ENCODE measurements around the gene FBXO3. TPM values are rescaled to one million over a fixed set of nuclear protein-coding genes. Genes with fewer than 3 reads are reported as not detected.
A peak's percentile ranks its signal among the peaks of the same experiment; 100 is the strongest.

The FBXO3 gene
- total RNA-seq, 2 donors from 2014 or later, result 12.8 to 15.0 TPM

DNA sequence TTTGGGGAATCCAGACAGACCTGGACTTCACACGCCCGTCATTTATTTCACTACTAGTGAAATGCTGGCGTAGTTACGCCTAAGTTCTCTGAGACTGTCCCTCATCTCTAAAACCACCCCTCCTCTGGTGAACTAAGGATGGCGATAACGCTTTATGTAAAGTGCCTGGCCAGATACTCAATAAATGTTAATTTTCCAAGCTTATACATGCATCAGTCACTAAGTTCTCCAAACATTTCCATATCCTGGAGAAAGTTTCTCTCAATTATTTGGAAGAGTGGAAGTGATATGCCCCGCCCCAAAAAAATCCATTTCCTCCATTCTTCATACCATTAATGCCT lies 1.1 kb upstream of the FBXO3 start:
- H3K27me3 Mint-ChIP-seq (ENCODE audit: insufficient read depth), result peaks cover 37% of the 10 kb centered on the region

GRCh38 chr11:33774736-33775466 lies 581 bp upstream of the FBXO3 start:
- Histone ChIP-seq H3K9ac (ENCODE audit: extremely low read depth, low read length, poor library complexity, severe bottlenecking) (peak overlapping the region; percentile 54), H3K4me3 (ENCODE audit: low read length) (peak overlapping the region; percentile 93), H3K9me3 (ENCODE audit: control insufficient read depth, low read length) (no peaks in the 10 kb centered on the region), H3K27me3 (ENCODE audit: control insufficient read depth, insufficient read depth, low read length, poor library complexity, severe bottlenecking) (peaks cover 35% of the 10 kb centered on the region), H3K4me1 (ENCODE audit: control insufficient read depth, insufficient read depth, low read length) (peaks cover 5% of the 10 kb centered on the region), H3K36me3 (ENCODE audit: control insufficient read depth, insufficient read depth, low read length) (no peaks in the 10 kb centered on the region), H3K27ac (ENCODE audit: low read depth, low read length) (no peak overlapping the region)
- H3K27ac Mint-ChIP-seq, result peak overlapping the region; percentile 33
- H3K36me3 Mint-ChIP-seq (ENCODE audit: low read depth), result no peaks in the 10 kb centered on the region
- TF ChIP-seq, protein P1, sequence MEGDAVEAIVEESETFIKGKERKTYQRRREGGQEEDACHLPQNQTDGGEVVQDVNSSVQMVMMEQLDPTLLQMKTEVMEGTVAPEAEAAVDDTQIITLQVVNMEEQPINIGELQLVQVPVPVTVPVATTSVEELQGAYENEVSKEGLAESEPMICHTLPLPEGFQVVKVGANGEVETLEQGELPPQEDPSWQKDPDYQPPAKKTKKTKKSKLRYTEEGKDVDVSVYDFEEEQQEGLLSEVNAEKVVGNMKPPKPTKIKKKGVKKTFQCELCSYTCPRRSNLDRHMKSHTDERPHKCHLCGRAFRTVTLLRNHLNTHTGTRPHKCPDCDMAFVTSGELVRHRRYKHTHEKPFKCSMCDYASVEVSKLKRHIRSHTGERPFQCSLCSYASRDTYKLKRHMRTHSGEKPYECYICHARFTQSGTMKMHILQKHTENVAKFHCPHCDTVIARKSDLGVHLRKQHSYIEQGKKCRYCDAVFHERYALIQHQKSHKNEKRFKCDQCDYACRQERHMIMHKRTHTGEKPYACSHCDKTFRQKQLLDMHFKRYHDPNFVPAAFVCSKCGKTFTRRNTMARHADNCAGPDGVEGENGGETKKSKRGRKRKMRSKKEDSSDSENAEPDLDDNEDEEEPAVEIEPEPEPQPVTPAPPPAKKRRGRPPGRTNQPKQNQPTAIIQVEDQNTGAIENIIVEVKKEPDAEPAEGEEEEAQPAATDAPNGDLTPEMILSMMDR (conservative IDR thresholded peaks at IDR 0.05), result no peak
- H3K4me1 Mint-ChIP-seq, result peaks cover 28% of the 10 kb centered on the region
- peak overlapping the region; percentile 84 for H3K4me3 Mint-ChIP-seq
- DNase-seq, result no peak
- 3 to 7% methylated on average over 12 to 23 of the region's 23 CpGs for WGBS, 2 experiments (ENCODE audit: insufficient coverage in 1 of 2, insufficient read length in 1 of 2)
- H3K27me3 Mint-ChIP-seq (ENCODE audit: insufficient read depth), result peaks cover 37% of the 10 kb centered on the region
- no peaks in the 10 kb centered on the region for H3K9me3 Mint-ChIP-seq

More for the DNA sequence above, 1.1 kb upstream of the FBXO3 start:
- no peaks in the 10 kb centered on the region for H3K9me3 ChIP-seq (ENCODE audit: control insufficient read depth, low read length)
- H3K9ac ChIP-seq (ENCODE audit: extremely low read depth, low read length, poor library complexity, severe bottlenecking), result no peak overlapping the region
- peaks cover 35% of the 10 kb centered on the region for H3K27me3 ChIP-seq (ENCODE audit: control insufficient read depth, insufficient read depth, low read length, poor library complexity, severe bottlenecking)
- H3K4me1 ChIP-seq (ENCODE audit: control insufficient read depth, insufficient read depth, low read length), result peaks cover 5% of the 10 kb centered on the region
- Mint-ChIP-seq H3K4me1 (peaks cover 33% of the 10 kb centered on the region), H3K27ac (no peak overlapping the region), H3K36me3 (ENCODE audit: low read depth) (no peaks in the 10 kb centered on the region), H3K9me3 (no peaks in the 10 kb centered on the region), H3K4me3 (peak overlapping the region; percentile 84)
- DNase-seq, result no peak
- no peak overlapping the region for H3K4me3 ChIP-seq (ENCODE audit: low read length)
- no peak overlapping the region for H3K27ac ChIP-seq (ENCODE audit: low read depth, low read length)
- no peaks in the 10 kb centered on the region for H3K36me3 ChIP-seq (ENCODE audit: control insufficient read depth, insufficient read depth, low read length)
- WGBS, 2 experiments (ENCODE audit: insufficient coverage in 1 of 2, insufficient read length in 1 of 2), result 82 to 92% methylated on average over 6 of the region's 7 CpGs
- TF ChIP-seq, protein P1 (conservative IDR thresholded peaks at IDR 0.05), result no peak

GRCh38 chr11:33773404-33773986 lies 825 bp downstream of the FBXO3 start:
- Histone ChIP-seq H3K27me3 (ENCODE audit: control insufficient read depth, insufficient read depth, low read length, poor library complexity, severe bottlenecking) (peaks cover 35% of the 10 kb centered on the region), H3K4me1 (ENCODE audit: control insufficient read depth, insufficient read depth, low read length) (peaks cover 2% of the 10 kb centered on the region), H3K4me3 (ENCODE audit: low read length) (peak overlapping the region; percentile 93), H3K9me3 (ENCODE audit: control insufficient read depth, low read length) (no peaks in the 10 kb centered on the region), H3K9ac (ENCODE audit: extremely low read depth, low read length, poor library complexity, severe bottlenecking) (peak overlapping the region; percentile 69), H3K36me3 (ENCODE audit: control insufficient read depth, insufficient read depth, low read length) (no peaks in the 10 kb centered on the region), H3K27ac (ENCODE audit: low read depth, low read length) (no peak overlapping the region)
- Mint-ChIP-seq H3K4me3 (peak overlapping the region; percentile 84), H3K9me3 (no peaks in the 10 kb centered on the region), H3K4me1 (peaks cover 14% of the 10 kb centered on the region), H3K27ac (no peak overlapping the region), H3K27me3 (ENCODE audit: insufficient read depth) (peaks cover 37% of the 10 kb centered on the region), H3K36me3 (ENCODE audit: low read depth) (peaks cover 2% of the 10 kb centered on the region)
- DNase-seq, result peak; percentile 44
- TF ChIP-seq, protein P1 (conservative IDR thresholded peaks at IDR 0.05), result no peak
- WGBS, 2 experiments (ENCODE audit: insufficient coverage in 1 of 2, insufficient read length in 1 of 2), result 2 to 11% methylated on average over 6 to 22 of the region's 22 CpGs

Measured in endodermal cell (in vitro differentiated cells).